Measurements from ENCODE around the gene C11orf16.

GRCh38 chr11:8899119-8899753 is 33.5 kb downstream of the C11orf16 start:
- no peak for TF ChIP-seq CTCF (IDR thresholded peaks at IDR 0.05)
- TF ChIP-seq POLR2AphosphoS5 (IDR thresholded peaks at IDR 0.05): no peak
- no peak for TF ChIP-seq POLR2A (IDR thresholded peaks at IDR 0.05)
